Breast epithelium (tissue), 3 donors: ENCODE results near the gene SAMD14.

Experiments
- POLR2A ChIP-seq: fragments of 450-650 bp; IDR thresholded peaks from one replicate; pipeline ENCODE4 v1.6.1; 2016; ENCODE audit warnings: antibody characterized with exemption, mild to moderate bottlenecking, moderate library complexity
- TF ChIP-seq, protein P1 (sequence below), 3 donors: fragments of 450-650 bp; IDR thresholded peaks; one replicate each; pipeline ENCODE4 v1.5.1; 2016 to 2017; ENCODE audit warnings: antibody characterized with exemption in 3 of 3, mild to moderate bottlenecking in 3 of 3, moderate library complexity in 3 of 3

DNA sequence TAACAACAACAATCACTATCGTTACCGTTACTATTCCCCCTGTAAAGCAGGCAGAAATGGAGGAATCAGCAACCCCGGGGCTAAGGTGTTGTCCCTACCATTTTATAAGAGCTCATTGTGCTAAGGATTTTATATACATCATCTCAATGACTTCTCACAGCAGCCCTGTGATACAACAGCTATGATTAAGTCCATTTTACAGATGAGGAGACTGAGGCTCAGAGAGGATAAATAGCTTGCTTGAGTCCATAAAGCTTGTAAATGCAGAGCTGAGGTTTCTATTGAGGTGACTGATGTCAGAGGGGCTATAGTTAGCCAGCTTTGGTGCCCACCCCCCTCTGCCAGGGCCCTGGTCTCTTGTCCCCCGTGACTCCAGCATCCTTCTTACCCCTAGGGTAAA is 51.5 kb downstream of the SAMD14 start:
- no peak for TF ChIP-seq POLR2A
- TF ChIP-seq, protein P1, sequence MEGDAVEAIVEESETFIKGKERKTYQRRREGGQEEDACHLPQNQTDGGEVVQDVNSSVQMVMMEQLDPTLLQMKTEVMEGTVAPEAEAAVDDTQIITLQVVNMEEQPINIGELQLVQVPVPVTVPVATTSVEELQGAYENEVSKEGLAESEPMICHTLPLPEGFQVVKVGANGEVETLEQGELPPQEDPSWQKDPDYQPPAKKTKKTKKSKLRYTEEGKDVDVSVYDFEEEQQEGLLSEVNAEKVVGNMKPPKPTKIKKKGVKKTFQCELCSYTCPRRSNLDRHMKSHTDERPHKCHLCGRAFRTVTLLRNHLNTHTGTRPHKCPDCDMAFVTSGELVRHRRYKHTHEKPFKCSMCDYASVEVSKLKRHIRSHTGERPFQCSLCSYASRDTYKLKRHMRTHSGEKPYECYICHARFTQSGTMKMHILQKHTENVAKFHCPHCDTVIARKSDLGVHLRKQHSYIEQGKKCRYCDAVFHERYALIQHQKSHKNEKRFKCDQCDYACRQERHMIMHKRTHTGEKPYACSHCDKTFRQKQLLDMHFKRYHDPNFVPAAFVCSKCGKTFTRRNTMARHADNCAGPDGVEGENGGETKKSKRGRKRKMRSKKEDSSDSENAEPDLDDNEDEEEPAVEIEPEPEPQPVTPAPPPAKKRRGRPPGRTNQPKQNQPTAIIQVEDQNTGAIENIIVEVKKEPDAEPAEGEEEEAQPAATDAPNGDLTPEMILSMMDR (IDR thresholded peaks at IDR 0.05) = no peak
